ENCODE data around the gene NUP42. TPM values are rescaled to one million over a fixed set of nuclear protein-coding genes. Genes with fewer than 3 reads are reported as not detected.

NUP42 gene
- total RNA-seq, 1 experiment from 2014 or later, result 36.5 TPM

DNA sequence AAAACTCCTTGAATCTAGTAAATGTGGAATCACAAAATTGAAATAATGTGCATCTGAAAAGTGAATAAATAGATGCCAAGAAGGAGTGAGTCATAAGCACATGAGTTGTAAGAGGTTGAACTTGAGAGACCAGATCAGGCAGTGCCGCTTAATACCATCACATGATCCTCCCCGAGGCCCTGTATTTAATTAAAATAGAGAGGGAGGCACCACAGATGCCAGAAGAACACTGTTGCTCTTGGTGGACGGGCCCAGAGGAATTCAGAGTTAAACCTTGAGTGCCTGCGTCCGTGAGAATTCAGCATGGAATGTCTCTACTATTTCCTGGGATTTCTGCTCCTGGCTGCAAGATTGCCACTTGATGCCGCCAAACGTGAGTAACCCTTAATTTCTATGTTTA is 64.7 kb downstream of the NUP42 start, which contains the start of gene GPNMB:
TSS of gene GPNMB (plus strand) at position 221 of the 400 bp plus-strand sequence. CDS start at position 304, 83 bp downstream.
- Histone ChIP-seq H2BK20ac (ENCODE audit: low read depth, low read length, poor library complexity, severe bottlenecking) (no peak within 1 kb of the TSS), H2BK120ac (ENCODE audit: low read depth, low read length, poor library complexity, severe bottlenecking) (no peak within 1 kb of the TSS), H4K91ac (ENCODE audit: insufficient read length, low read depth, low read length) (no peak within 1 kb of the TSS), H2BK12ac (ENCODE audit: insufficient read length, low read depth, low read length) (no peak within 1 kb of the TSS), H3K23ac (ENCODE audit: insufficient read length, low read depth, low read length) (no peak within 1 kb of the TSS), H3K27ac (ENCODE audit: insufficient read length, low read depth, low read length) (no peak within 1 kb of the TSS), H4K8ac (replicated peaks; ENCODE audit: insufficient read length, low read depth, low read length) (no peak within 1 kb of the TSS), H3K9ac (ENCODE audit: extremely low read depth, insufficient read length, low read length) (no peak within 1 kb of the TSS), H3K56ac (ENCODE audit: insufficient read length, low read depth, low read length) (no peak within 1 kb of the TSS), H3K9me3 (ENCODE audit: control insufficient read depth, low read depth, low read length) (no peaks in the 10 kb centered on the region), H3T11ph (ENCODE audit: low read length) (no peak within 1 kb of the TSS), H3K18ac (ENCODE audit: insufficient read length, low read depth, low read length) (no peak within 1 kb of the TSS), H3K23me2 (ENCODE audit: insufficient read length, low read depth, low read length, poor library complexity, severe bottlenecking) (no peaks in the 10 kb centered on the region), H3K4me2 (ENCODE audit: insufficient read depth, insufficient read length, low read length) (no peak within 1 kb of the TSS), H2AK5ac (ENCODE audit: insufficient read length, low read length) (no peak within 1 kb of the TSS), H4K20me1 (ENCODE audit: control insufficient read depth, insufficient read depth, insufficient read length) (no peaks in the 10 kb centered on the region), H3K14ac (ENCODE audit: insufficient read depth, low read length) (peak within 1 kb of the TSS; percentile 79; the same call in 1 of the 2 replicates), H3K4ac (ENCODE audit: low read depth, low read length) (no peak within 1 kb of the TSS), H3K79me2 (ENCODE audit: insufficient read depth, low read length) (no peaks in the 10 kb centered on the region), H2BK5ac (ENCODE audit: insufficient read length, low read length) (no peak within 1 kb of the TSS), H3K27me3 (ENCODE audit: insufficient read depth, low read length) (no peaks in the 10 kb centered on the region), H3K79me1 (ENCODE audit: insufficient read depth, low read depth, low read length, poor library complexity, severe bottlenecking) (no peaks in the 10 kb centered on the region), H2BK15ac (ENCODE audit: low read depth, low read length) (no peak within 1 kb of the TSS), H3K4me1 (ENCODE audit: insufficient read depth, low read length) (no peaks in the 10 kb centered on the region), H4K5ac (ENCODE audit: insufficient read length, low read depth, low read length) (no peak within 1 kb of the TSS), H2AFZ (ENCODE audit: low read length) (peak within 1 kb of the TSS; percentile 4)
- no peaks in the 10 kb centered on the region for H3K9me3 Mint-ChIP-seq
- no peak for DNase-seq
- TF ChIP-seq, protein P1, sequence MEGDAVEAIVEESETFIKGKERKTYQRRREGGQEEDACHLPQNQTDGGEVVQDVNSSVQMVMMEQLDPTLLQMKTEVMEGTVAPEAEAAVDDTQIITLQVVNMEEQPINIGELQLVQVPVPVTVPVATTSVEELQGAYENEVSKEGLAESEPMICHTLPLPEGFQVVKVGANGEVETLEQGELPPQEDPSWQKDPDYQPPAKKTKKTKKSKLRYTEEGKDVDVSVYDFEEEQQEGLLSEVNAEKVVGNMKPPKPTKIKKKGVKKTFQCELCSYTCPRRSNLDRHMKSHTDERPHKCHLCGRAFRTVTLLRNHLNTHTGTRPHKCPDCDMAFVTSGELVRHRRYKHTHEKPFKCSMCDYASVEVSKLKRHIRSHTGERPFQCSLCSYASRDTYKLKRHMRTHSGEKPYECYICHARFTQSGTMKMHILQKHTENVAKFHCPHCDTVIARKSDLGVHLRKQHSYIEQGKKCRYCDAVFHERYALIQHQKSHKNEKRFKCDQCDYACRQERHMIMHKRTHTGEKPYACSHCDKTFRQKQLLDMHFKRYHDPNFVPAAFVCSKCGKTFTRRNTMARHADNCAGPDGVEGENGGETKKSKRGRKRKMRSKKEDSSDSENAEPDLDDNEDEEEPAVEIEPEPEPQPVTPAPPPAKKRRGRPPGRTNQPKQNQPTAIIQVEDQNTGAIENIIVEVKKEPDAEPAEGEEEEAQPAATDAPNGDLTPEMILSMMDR (conservative IDR thresholded peaks at IDR 0.05), result no peak
- WGBS (ENCODE audit: extremely low coverage, insufficient read length, low lambda C conversion rate), result no CpG with 5 or more reads among the region's 7 CpGs
- H3K4me1 Mint-ChIP-seq, result peaks cover 0 to 5% of the 10 kb centered on the region in 2 experiments; a peak in 1 of 4 replicates
- H3K27ac Mint-ChIP-seq, result no peak within 1 kb of the TSS
- H3K36me3 Mint-ChIP-seq (ENCODE audit: insufficient read depth in 1 of 3, low read depth in 3 of 3), result no peaks in the 10 kb centered on the region
- H3K4me3 Mint-ChIP-seq, result no peak within 1 kb of the TSS
- peaks cover 2% of the 10 kb centered on the region; the same call in 1 of the 2 replicates for H3K27me3 Mint-ChIP-seq (ENCODE audit: low read depth)
